GM23248 (cell line): Measurements from ENCODE around the gene CSH2. TPM values are rescaled to one million over a fixed set of nuclear protein-coding genes. Genes with fewer than 3 reads are reported as not detected.
A peak's percentile ranks its signal among the peaks of the same experiment; 100 is the strongest.

Experiments used
- DNase-seq: peaks from one replicate; pipeline ENCODE4 v3.0.0-alpha.2; 2015
- H2AFZ ChIP-seq: fragments of 200-600 bp; sonication (generic); 2 replicates; pipeline ENCODE4 v1.6.1; 2016; ENCODE audit warnings: antibody characterized with exemption
- H3F3A ChIP-seq: fragments of 200-600 bp; sonication (generic); 2 replicates; pipeline ENCODE4 v1.6.1; 2016; ENCODE audit warnings: mild to moderate bottlenecking, antibody characterized with exemption, mixed run types; ENCODE audit not compliant: insufficient read depth
- H3K27ac ChIP-seq: fragments of 200-600 bp; sonication (generic); 2 replicates; pipeline ENCODE4 v1.5.1; 2016; ENCODE audit warnings: mild to moderate bottlenecking
- H3K27me3 ChIP-seq: fragments of 200-600 bp; sonication (generic); replicated peaks from 2 replicates; pipeline ENCODE4 v1.6.1; 2016; ENCODE audit warnings: mild to moderate bottlenecking; ENCODE audit not compliant: insufficient read depth
- H3K36me3 ChIP-seq: fragments of 200-600 bp; sonication (generic); 2 replicates; pipeline ENCODE4 v1.6.1; 2016; ENCODE audit warnings: low read depth, mild to moderate bottlenecking
- H3K4me1 ChIP-seq: fragments of 200-600 bp; sonication (generic); 2 replicates; pipeline ENCODE4 v1.6.1; 2016; ENCODE audit warnings: mild to moderate bottlenecking; ENCODE audit not compliant: insufficient read depth
- H3K4me2 ChIP-seq: fragments of 200-600 bp; sonication (generic); one replicate; pipeline ENCODE4 v1.6.1; 2016; ENCODE audit warnings: mild to moderate bottlenecking; ENCODE audit not compliant: unreplicated experiment
- H3K4me3 ChIP-seq: fragments of 200-600 bp; sonication (generic); 2 replicates; pipeline ENCODE4 v1.5.1; 2016; ENCODE audit warnings: mild to moderate bottlenecking
- H3K79me2 ChIP-seq: fragments of 200-600 bp; sonication (generic); 2 replicates; pipeline ENCODE4 v1.6.1; 2016; ENCODE audit warnings: mild to moderate bottlenecking; ENCODE audit not compliant: insufficient read depth
- H3K9ac ChIP-seq: fragments of 200-600 bp; sonication (generic); 2 replicates; pipeline ENCODE4 v1.6.1; 2016; ENCODE audit warnings: mild to moderate bottlenecking
- H3K9me2 ChIP-seq: fragments of 200-600 bp; sonication (generic); 2 replicates; pipeline ENCODE4 v1.6.1; 2016; ENCODE audit warnings: mixed run types, mild to moderate bottlenecking, moderate library complexity; ENCODE audit not compliant: insufficient read depth
- H3K9me3 ChIP-seq: fragments of 200-600 bp; sonication (generic); one replicate; pipeline ENCODE4 v1.6.1; 2017; ENCODE audit warnings: low read depth
- H4K20me1 ChIP-seq: fragments of 200-600 bp; sonication (generic); 2 replicates; pipeline ENCODE4 v1.6.0; 2016; ENCODE audit not compliant: insufficient read depth
- EZH2 ChIP-seq: fragments of 200-600 bp; sonication (generic); IDR thresholded peaks from 2 replicates; pipeline ENCODE4 v1.6.1; 2018; ENCODE audit warnings: antibody characterized with exemption, mild to moderate bottlenecking; ENCODE audit not compliant: insufficient read depth, poor library complexity, severe bottlenecking
- EZH2phosphoT487 ChIP-seq: fragments of 200-600 bp; sonication (generic); IDR thresholded peaks from 2 replicates; pipeline ENCODE4 v1.6.1; 2018; ENCODE audit warnings: antibody characterized with exemption, moderate library complexity, mild to moderate bottlenecking, low read depth; ENCODE audit not compliant: insufficient read depth
- WGBS, 2 experiments: methylation state at CpG; one replicate each; pipeline ENCODE4 v1.1.6; 2015 to 2017; ENCODE audit warnings: low lambda C conversion rate in 2 of 2, low coverage in 1 of 2; ENCODE audit errors: missing lambda C conversion rate in 2 of 2; 5-methylcytosine and 5-hydroxymethylcytosine counted together
- in situ Hi-C: fragments of 300-500 bp; cut with MboI; formaldehyde crosslinking; loops from 2 replicates; pipeline ENCODE4 v1.15.0; 2020
- polyA plus RNA-seq: library from polyadenylated mRNA; unstranded; fragments of >200 nt; fragmentation: Nextera tagmentation; extraction: Ambion mirVana; gene quantifications from 2 replicates; pipeline ENCODE4 v1.2.1, GENCODE V29; 2016
- total RNA-seq: library from RNA; depleted of rRNA; stranded (reverse); fragments of >200 nt; shearing (Covaris generic); gene quantifications from 2 replicates; pipeline ENCODE4 v1.2.3, GENCODE V29; 2014

Gene CSH2
- total and polyA plus RNA-seq, 2 experiments from 2014 or later, result not detected

- H3K4me1 ChIP-seq, result peaks cover 38% of the 10 kb centered on the region
- no peaks in the 10 kb centered on the region for H3K9me2 ChIP-seq
- 0 to 1% methylated on average over 17 to 36 of the region's 36 CpGs for WGBS, 2 experiments
- H3K79me2 ChIP-seq, result peaks cover 51% of the 10 kb centered on the region
- H3K4me3 ChIP-seq, result peak overlapping the region; percentile 80
- TF ChIP-seq EZH2 (no peak), EZH2phosphoT487 (no peak)
- peaks cover 30% of the 10 kb centered on the region for H3F3A ChIP-seq
- H3K36me3 ChIP-seq, result no peaks in the 10 kb centered on the region
- peak overlapping the region; percentile 79 for H3K4me2 ChIP-seq
- H2AFZ ChIP-seq, result peak overlapping the region; percentile 73
- peak overlapping the region; percentile 89 for H3K9ac ChIP-seq
- H3K27ac ChIP-seq, result peak overlapping the region; percentile 69
- no peaks in the 10 kb centered on the region for H3K9me3 ChIP-seq
- no peaks in the 10 kb centered on the region for H3K27me3 ChIP-seq
- no peaks in the 10 kb centered on the region for H4K20me1 ChIP-seq
- in situ Hi-C loops, result no loop called here
- no peak for DNase-seq
These were observed 31.3 kb downstream of the CSH2 start for GRCh38 chr17:63842173-63842539.

DNA sequence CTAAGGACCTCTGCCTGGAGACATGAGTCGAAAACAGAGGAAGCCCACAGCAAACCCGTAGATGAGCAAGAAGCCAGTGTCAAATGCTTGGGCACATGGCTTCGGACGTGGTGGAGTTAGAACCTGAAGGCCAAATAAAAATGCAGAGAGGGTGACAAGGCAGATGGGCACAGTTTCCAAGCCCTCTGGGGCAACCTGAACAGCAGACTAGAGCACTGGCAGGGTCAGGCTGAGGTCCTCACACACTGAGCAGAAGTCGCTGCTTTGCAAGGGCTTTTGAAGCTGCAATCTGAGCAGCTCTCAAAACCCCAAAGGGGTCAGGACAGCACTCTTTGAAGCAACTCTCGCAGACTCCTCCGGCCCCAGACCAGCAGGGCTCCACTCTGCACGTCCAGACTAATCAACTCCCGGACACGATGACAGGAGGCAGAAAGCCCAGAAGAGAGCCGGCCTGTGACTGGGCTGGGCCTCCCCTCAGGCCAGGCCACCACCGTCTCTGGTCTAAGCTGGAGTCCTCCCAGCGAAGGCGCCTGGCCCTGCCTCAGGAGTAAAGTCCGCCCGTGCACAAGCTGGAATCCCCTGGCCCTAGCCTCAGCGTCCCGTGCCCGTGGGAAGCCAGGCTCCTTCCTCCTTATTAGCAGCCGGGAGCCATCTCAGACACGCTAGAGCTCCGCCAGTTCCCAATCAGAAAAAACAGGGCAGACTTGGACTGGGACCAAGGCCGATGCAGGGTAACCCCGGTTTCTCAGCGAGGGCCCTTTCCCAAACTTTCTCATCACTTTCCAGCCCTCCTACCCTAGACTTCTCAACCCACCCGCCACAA lies 31.9 kb downstream of the CSH2 start:
- WGBS, 2 experiments, result 2% methylated on average over 25 of the region's 26 CpGs
- H4K20me1 ChIP-seq, result no peaks in the 10 kb centered on the region
- H3K36me3 ChIP-seq, result no peaks in the 10 kb centered on the region
- H2AFZ ChIP-seq, result peak overlapping the region; percentile 73
- peaks cover 57% of the 10 kb centered on the region for H3K79me2 ChIP-seq
- H3F3A ChIP-seq, result peaks cover 30% of the 10 kb centered on the region
- no peaks in the 10 kb centered on the region for H3K27me3 ChIP-seq
- peak overlapping the region; percentile 79 for H3K4me2 ChIP-seq
- peak overlapping the region; percentile 89 for H3K9ac ChIP-seq
- no peaks in the 10 kb centered on the region for H3K9me2 ChIP-seq
- peak; percentile 72 for DNase-seq
- peak overlapping the region; percentile 69 for H3K27ac ChIP-seq
- in situ Hi-C loops, result no loop called here
- TF ChIP-seq EZH2phosphoT487, result no peak
- no peak for TF ChIP-seq EZH2
- H3K4me3 ChIP-seq, result peak overlapping the region; percentile 80
- no peaks in the 10 kb centered on the region for H3K9me3 ChIP-seq
- peaks cover 38% of the 10 kb centered on the region for H3K4me1 ChIP-seq

DNA sequence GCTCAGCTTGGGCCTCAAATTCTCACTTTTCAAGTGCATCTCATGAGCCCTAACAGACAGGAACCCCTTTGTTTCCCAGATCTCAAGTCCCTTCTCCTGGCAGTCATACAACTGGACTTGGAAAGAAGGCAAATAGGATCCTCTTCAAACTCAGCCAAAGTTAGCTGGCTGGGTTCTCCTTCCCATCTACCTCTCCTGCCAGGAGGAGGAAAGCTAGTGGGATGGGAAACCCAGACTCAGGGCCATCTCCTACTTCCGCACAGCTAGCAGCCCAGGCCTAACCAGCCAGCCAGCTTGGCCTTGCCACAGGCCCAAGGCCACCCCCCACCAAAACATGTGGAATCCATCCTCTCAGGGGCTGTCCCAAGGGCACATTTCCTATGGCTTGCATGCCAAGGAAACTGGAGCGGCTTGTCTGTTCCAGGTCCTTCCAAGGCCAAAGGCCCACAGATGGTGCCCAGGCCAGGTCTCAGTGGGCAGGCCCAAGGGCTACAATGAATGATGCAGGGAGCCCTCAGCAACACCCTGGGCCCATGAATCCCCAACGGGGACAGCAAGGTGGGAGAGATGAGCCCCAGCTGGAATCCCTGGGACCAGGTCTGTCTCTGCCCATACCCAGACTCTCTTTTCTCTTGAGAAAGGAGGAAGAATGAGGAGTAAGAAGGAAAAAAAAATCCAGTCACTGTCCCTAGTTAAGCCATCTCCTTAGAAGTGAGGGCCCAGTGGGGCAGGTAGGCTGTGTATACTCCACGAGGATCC lies 32.7 kb downstream of the CSH2 start:
- H3K9me3 ChIP-seq, result no peaks in the 10 kb centered on the region
- H3K36me3 ChIP-seq, result no peaks in the 10 kb centered on the region
- no peak for TF ChIP-seq EZH2
- no peak for TF ChIP-seq EZH2phosphoT487
- no peaks in the 10 kb centered on the region for H3K9me2 ChIP-seq
- in situ Hi-C loops, result no loop called here
- peak overlapping the region; percentile 69 for H3K27ac ChIP-seq
- DNase-seq, result peak; percentile 34
- peak overlapping the region; percentile 89 for H3K9ac ChIP-seq
- peak overlapping the region; percentile 80 for H3K4me3 ChIP-seq
- H3F3A ChIP-seq, result peaks cover 32% of the 10 kb centered on the region
- peak overlapping the region; percentile 79 for H3K4me2 ChIP-seq
- H3K27me3 ChIP-seq, result no peaks in the 10 kb centered on the region
- 9 to 13% methylated on average over 4 of the region's 4 CpGs for WGBS, 2 experiments
- peaks cover 65% of the 10 kb centered on the region for H3K79me2 ChIP-seq
- peaks cover 38% of the 10 kb centered on the region for H3K4me1 ChIP-seq
- peak overlapping the region; percentile 73; the same call in 1 of the 2 replicates for H2AFZ ChIP-seq
- H4K20me1 ChIP-seq, result no peaks in the 10 kb centered on the region

- peak overlapping the region; percentile 51 for H3K4me2 ChIP-seq
These were observed 34.8 kb downstream of the CSH2 start for GRCh38 chr17:63838631-63839171.

More at GRCh38 chr17:63838631-63839171, 34.8 kb downstream of the CSH2 start:
- H3K9me3 ChIP-seq, result no peaks in the 10 kb centered on the region
- peaks cover 44% of the 10 kb centered on the region for H3F3A ChIP-seq
- peak overlapping the region; percentile 13; the same call in 1 of the 2 replicates for H3K4me3 ChIP-seq
- H3K79me2 ChIP-seq, result peaks cover 71% of the 10 kb centered on the region
- H3K27me3 ChIP-seq, result no peaks in the 10 kb centered on the region
- DNase-seq, result peak; percentile 87
- WGBS, 2 experiments, result 12 to 30% methylated on average over 7 of the region's 7 CpGs
- H2AFZ ChIP-seq, result no peak overlapping the region
- peak overlapping the region; percentile 89 for H3K9ac ChIP-seq
- in situ Hi-C loops, result no loop called here
- H3K9me2 ChIP-seq, result no peaks in the 10 kb centered on the region
- peak overlapping the region; percentile 69 for H3K27ac ChIP-seq
- peaks cover 33% of the 10 kb centered on the region for H3K4me1 ChIP-seq
- TF ChIP-seq EZH2, result no peak
- TF ChIP-seq EZH2phosphoT487, result no peak
- H4K20me1 ChIP-seq, result no peaks in the 10 kb centered on the region
- H3K36me3 ChIP-seq, result peaks cover 5% of the 10 kb centered on the region; the same call in 1 of the 2 replicates
